Osteoblast (primary cell): Measurements from ENCODE around the gene CREB3L4. TPM values are rescaled to one million over a fixed set of nuclear protein-coding genes. Genes with fewer than 3 reads are reported as not detected.
A peak's percentile ranks its signal among the peaks of the same experiment; 100 is the strongest.

Experiments
- DNase-seq: peaks from one replicate; pipeline ENCODE4 v3.0.0; 2011; ENCODE audit warnings: low spot score, mixed read lengths; ENCODE audit not compliant: insufficient read length; ENCODE audit errors: missing footprints
- H2AFZ ChIP-seq: 2 replicates; pipeline ENCODE4 v1.6.0; 2011; ENCODE audit warnings: mild to moderate bottlenecking, low read length
- H3K27ac ChIP-seq: 2 replicates; pipeline ENCODE4 v1.5.1; 2011; ENCODE audit warnings: mild to moderate bottlenecking, low read depth, low read length, moderate library complexity
- H3K27me3 ChIP-seq: 2 replicates; pipeline ENCODE4 v1.6.0; 2012; ENCODE audit warnings: mild to moderate bottlenecking, control low read depth, inconsistent platforms, low read length, moderate library complexity; ENCODE audit not compliant: insufficient read depth
- H3K36me3 ChIP-seq: 2 replicates; pipeline ENCODE4 v1.5.1; 2011; ENCODE audit warnings: mild to moderate bottlenecking, low read length, control low read depth, moderate library complexity; ENCODE audit not compliant: insufficient read depth
- H3K4me1 ChIP-seq: 2 replicates; pipeline ENCODE4 v1.5.1; 2011; ENCODE audit warnings: mild to moderate bottlenecking, low read length, control low read depth, moderate library complexity; ENCODE audit not compliant: insufficient read depth
- H3K4me2 ChIP-seq: 2 replicates; pipeline ENCODE4 v1.6.0; 2011; ENCODE audit warnings: mild to moderate bottlenecking, low read length; ENCODE audit not compliant: insufficient read depth
- H3K4me3 ChIP-seq: fragments of 200-600 bp; sonication (generic); 3 replicates; pipeline ENCODE4 v1.5.1; 2012; ENCODE audit warnings: mild to moderate bottlenecking, low read length, inconsistent platforms; ENCODE audit not compliant: insufficient read depth
- H3K79me2 ChIP-seq: 2 replicates; pipeline ENCODE4 v1.6.0; 2012; ENCODE audit warnings: mild to moderate bottlenecking, low read length, control low read depth, inconsistent platforms; ENCODE audit not compliant: insufficient read depth
- H3K9me3 ChIP-seq: 2 replicates; pipeline ENCODE4 v1.5.1; 2011; ENCODE audit warnings: low read depth, low read length, control low read depth
- H4K20me1 ChIP-seq: 2 replicates; pipeline ENCODE4 v1.6.0; 2012; ENCODE audit warnings: mild to moderate bottlenecking, low read length, control low read depth; ENCODE audit not compliant: insufficient read depth
- total RNA-seq: library from RNA; depleted of rRNA; stranded (reverse); fragments of >200 nt; gene quantifications from 2 replicates; pipeline ENCODE4 v1.2.3, GENCODE V29; 2012
- TF ChIP-seq, protein P1 (sequence below): IDR thresholded peaks from 2 replicates; pipeline ENCODE4 v1.5.1; 2011; ENCODE audit warnings: mild to moderate bottlenecking, low read depth, low read length, moderate library complexity; ENCODE audit errors: extremely low read depth

CREB3L4 gene
- total RNA-seq, 1 donor: 7.2 TPM

- Histone ChIP-seq H3K27me3 (no peaks in the 10 kb centered on the region), H4K20me1 (no peaks in the 10 kb centered on the region), H3K4me3 (no peak overlapping the region), H3K4me2 (no peak overlapping the region), H3K9me3 (no peaks in the 10 kb centered on the region), H3K36me3 (peaks cover 55% of the 10 kb centered on the region), H3K27ac (no peak overlapping the region), H2AFZ (no peak overlapping the region), H3K79me2 (peaks cover 5% of the 10 kb centered on the region), H3K4me1 (no peaks in the 10 kb centered on the region)
- TF ChIP-seq, protein P1, sequence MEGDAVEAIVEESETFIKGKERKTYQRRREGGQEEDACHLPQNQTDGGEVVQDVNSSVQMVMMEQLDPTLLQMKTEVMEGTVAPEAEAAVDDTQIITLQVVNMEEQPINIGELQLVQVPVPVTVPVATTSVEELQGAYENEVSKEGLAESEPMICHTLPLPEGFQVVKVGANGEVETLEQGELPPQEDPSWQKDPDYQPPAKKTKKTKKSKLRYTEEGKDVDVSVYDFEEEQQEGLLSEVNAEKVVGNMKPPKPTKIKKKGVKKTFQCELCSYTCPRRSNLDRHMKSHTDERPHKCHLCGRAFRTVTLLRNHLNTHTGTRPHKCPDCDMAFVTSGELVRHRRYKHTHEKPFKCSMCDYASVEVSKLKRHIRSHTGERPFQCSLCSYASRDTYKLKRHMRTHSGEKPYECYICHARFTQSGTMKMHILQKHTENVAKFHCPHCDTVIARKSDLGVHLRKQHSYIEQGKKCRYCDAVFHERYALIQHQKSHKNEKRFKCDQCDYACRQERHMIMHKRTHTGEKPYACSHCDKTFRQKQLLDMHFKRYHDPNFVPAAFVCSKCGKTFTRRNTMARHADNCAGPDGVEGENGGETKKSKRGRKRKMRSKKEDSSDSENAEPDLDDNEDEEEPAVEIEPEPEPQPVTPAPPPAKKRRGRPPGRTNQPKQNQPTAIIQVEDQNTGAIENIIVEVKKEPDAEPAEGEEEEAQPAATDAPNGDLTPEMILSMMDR: no peak
- peak; percentile 55 for DNase-seq
Measured at GRCh38 chr1:153938996-153939395, 28.7 kb upstream of the CREB3L4 start.

GRCh38 chr1:153939476-153939875, 28.2 kb upstream of the CREB3L4 start:
- Histone ChIP-seq H3K4me1 (no peaks in the 10 kb centered on the region), H3K27me3 (no peaks in the 10 kb centered on the region), H3K4me3 (no peak overlapping the region), H3K36me3 (peaks cover 51% of the 10 kb centered on the region), H3K27ac (no peak overlapping the region), H4K20me1 (no peaks in the 10 kb centered on the region), H3K9me3 (no peaks in the 10 kb centered on the region), H3K79me2 (peaks cover 7% of the 10 kb centered on the region), H2AFZ (no peak overlapping the region), H3K4me2 (no peak overlapping the region)
- peak; percentile 62 for DNase-seq
- TF ChIP-seq, protein P1: no peak

DNA sequence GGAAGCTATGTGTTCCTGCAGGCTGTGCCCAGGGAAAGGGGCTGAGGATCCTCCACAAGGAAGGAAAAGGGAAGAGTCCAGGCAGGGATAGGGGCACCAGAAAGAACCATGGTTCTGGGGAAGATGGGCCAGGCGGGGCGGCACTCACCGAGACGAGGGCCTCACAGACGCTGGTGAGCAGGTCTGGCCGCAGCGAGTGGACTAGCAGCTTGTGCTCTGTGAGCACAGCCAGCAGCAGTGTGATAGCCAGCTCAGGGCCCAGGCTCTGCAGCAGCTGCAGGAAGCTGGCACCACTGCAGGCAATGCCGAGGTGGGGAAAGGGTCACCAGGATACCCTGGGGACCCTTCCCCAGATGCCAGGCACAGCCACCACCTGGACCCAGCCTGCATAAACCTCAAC, 26.9 kb upstream of the CREB3L4 start:
- Histone ChIP-seq H3K27ac (no peak overlapping the region), H3K4me3 (no peak overlapping the region), H3K79me2 (peaks cover 20% of the 10 kb centered on the region), H2AFZ (no peak overlapping the region), H3K4me1 (peaks cover 7% of the 10 kb centered on the region), H3K36me3 (peaks cover 42% of the 10 kb centered on the region), H4K20me1 (no peaks in the 10 kb centered on the region), H3K9me3 (no peaks in the 10 kb centered on the region), H3K27me3 (no peaks in the 10 kb centered on the region), H3K4me2 (no peak overlapping the region)
- TF ChIP-seq, protein P1: no peak
- peak; percentile 54 for DNase-seq

DNA sequence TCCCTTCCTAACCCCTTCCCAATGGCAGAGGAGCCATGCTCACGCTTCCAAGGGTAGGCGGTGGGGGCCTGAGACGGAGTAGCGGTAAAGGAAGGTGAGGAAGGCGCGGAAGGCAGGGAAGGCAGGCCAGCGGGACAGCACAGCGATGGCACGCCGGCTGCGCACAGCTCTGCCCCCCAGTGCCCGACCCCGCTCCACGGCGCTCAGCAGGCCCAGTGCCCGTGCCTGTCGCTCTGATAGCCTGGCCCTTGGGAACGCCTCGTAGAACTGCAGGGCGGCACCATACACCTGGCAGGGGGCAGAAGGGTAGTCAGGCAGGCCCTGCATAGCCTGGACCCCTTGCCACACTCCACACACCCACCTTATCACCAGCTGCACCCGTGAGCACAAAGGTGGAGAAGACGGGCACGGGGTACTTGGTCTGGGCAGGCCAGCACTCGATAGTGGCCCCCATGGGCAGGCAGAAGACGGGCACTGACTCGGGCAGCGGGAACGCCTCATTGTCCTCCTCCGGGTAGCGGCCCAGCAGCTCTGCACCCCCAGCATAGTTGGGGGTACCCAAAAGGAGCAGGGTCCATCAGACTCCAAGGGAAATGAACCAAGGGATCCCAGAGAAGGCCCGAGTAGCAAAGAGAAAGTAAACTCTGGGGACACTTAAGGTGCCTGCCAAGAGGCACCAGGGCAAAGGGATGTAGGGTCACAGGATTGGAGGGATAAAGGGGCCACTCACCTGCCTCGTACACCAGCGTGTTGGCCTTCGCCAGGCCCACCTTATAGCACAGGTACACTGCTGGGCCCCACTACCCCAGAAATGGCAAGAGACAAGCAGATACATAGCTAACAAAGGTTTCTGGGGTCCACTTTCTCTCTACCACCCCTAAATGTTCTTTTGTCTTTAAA, 25.6 kb upstream of the CREB3L4 start:
- no peak overlapping the region for H3K4me2 ChIP-seq
- no peak overlapping the region for H2AFZ ChIP-seq
- H3K4me3 ChIP-seq: no peak overlapping the region
- no peaks in the 10 kb centered on the region for H3K9me3 ChIP-seq
- TF ChIP-seq, protein P1: no peak
- peaks cover 29% of the 10 kb centered on the region for H3K36me3 ChIP-seq
- no peak overlapping the region for H3K27ac ChIP-seq
- peaks cover 29% of the 10 kb centered on the region for H3K79me2 ChIP-seq
- H3K27me3 ChIP-seq: no peaks in the 10 kb centered on the region
- peaks cover 11% of the 10 kb centered on the region for H3K4me1 ChIP-seq
- no peaks in the 10 kb centered on the region for H4K20me1 ChIP-seq
- DNase-seq: peak; percentile 79
